CD4-positive, alpha-beta T cell treated with Interleukin-6 at 100 ng/mL for 8 hours (primary cell): ENCODE data around the gene FAT4.

Experiments used
- DNase-seq: peaks from one replicate; pipeline ENCODE4 v3.0.0-alpha.2; 2020; ENCODE audit warnings: mixed read lengths, low spot score

Gene FAT4

GRCh38 chr4:125316791-125317524 is 2.2 kb downstream of the FAT4 start:
- DNase-seq: no peak

DNA sequence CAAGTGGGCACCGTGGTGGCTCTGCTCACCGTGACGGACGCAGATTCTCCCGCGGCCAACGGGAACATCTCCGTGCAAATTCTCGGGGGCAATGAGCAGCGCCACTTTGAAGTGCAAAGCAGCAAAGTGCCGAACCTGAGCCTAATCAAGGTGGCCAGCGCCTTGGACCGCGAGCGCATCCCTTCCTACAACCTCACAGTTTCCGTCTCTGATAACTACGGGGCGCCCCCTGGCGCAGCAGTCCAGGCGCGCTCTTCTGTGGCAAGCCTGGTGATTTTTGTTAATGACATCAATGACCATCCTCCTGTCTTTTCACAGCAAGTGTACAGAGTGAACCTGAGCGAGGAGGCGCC is 2.7 kb downstream of the FAT4 start:
- no peak for DNase-seq

- no peak for DNase-seq
These were observed 4.6 kb downstream of the FAT4 start for GRCh38 chr4:125319311-125319710.

GRCh38 chr4:125321709-125322365 is 7.1 kb downstream of the FAT4 start:
- no peak for DNase-seq

GRCh38 chr4:125322366-125322730 is 7.6 kb downstream of the FAT4 start:
- DNase-seq: no peak

DNA sequence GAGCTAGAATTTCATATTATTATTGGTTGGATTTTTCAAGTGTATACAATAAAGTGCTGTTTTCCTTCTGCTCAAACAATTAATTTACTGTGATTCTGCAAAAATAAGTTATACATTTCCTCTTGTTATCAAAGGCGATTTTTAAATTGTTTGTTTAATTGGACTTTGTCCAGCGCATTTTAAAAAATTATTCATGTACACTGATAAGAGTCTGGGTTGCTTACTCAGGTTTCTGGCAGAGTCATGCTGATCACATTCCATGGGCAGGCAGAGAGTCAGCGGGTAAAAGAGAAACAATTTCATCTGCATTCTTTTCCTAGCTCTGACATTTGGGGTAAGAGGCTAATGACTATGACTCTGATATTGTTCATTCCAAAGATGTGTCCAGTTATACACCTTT is 8.9 kb downstream of the FAT4 start:
- no peak for DNase-seq

- no peak for DNase-seq
These were observed 11.0 kb downstream of the FAT4 start for GRCh38 chr4:125325733-125326132.

DNA sequence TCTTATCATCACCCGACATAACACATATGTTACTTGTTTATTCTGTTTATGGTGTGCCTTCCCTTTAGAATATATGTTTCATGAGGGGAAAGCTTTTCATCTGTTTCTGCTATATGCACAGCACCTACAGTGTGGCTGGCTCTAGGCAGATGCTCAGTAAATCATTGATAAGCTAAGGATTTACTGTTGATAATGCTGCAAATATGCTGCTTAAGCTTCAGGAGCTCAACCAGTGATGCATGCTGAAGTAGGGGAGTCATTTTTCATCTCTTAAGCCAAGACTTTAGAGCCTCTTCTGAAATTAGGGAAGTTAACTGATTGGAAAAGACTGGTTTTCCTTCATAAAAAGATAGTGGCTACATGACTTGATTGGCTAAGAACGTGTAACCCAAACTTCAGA is 16.4 kb downstream of the FAT4 start:
- DNase-seq: no peak

- no peak for DNase-seq
These were observed 20.2 kb downstream of the FAT4 start for GRCh38 chr4:125334926-125335325.

DNA sequence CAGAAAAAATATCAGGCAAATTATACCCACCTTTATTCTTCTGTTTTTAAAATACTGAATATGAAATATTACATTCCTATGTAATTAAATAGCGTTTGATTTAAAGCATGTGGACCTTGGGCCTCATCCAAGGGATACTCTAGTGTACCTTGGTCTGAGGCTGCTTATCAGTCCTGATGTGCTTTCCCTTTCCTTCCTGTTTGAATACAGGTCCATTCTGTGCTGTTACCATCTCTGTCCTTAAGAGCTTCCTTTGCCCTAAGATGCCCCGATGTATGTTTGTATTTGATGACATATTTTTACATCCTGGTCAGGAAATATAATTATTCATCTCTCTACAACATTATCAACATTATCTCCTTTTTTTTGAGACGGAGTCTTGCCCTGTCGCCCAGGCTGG is 24.1 kb downstream of the FAT4 start:
- DNase-seq: no peak

- no peak for DNase-seq
These were observed 29.4 kb downstream of the FAT4 start for GRCh38 chr4:125344198-125344597.

DNA sequence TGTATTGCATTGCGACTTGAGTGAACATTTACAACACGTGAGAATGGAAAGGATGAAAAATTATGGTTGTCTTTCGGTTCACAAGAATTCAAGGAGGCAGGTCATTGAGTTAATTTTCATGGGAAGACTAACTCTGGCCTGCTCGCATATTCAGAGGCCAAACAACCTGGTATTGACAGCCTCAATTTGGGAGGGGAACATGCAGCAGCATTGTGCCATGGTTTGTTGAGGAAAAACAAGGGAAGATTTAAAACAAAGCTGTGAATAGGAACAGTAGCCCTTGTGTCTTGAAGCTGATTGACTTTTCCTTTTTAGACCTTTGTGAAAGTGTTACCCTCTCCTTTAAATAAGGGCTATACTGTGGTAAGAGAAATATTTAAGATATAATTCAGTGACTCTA is 31.9 kb downstream of the FAT4 start:
- DNase-seq: no peak

- DNase-seq: no peak
These were observed 35.8 kb downstream of the FAT4 start for GRCh38 chr4:125350470-125351135.

DNA sequence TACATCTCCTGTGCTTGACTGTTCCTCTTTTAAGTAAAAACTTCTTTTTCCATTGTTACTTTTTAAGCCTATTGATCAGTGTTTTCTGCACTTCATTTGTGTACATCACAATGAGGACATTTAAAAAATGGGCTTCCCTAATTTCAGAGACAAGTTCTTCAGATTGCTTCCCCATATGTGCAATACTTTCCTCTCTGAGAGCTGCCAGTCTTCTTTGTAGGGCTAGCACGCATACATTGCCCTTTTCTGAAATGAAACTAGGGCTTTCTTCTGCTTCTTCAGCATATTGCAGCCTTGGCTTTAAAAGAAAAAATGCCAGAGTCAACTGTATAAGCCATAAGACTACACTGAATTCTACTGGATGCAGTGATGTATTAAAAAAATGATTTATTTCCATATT is 37.8 kb downstream of the FAT4 start:
- DNase-seq: no peak

- no peak for DNase-seq
These were observed 38.4 kb downstream of the FAT4 start for GRCh38 chr4:125353131-125353530.

DNA sequence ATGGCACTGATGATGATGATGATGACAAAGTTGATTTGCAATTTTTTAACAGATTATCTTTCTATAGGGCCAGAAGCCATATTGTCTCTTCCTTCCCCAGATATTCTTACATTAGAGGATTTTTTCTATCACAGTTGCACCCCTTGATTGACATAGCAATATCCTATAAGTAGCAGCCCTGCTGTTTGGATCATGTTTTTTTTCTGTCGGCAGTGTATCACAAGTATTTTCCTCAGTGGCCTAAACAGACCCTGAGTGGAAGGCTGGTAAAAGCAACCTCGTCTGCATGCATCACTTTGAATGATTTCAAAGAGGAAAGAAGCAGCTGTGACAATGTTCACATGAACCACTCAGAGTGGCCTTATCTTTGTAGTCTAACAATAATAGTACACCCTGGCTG is 41.0 kb downstream of the FAT4 start:
- DNase-seq: no peak

GRCh38 chr4:125357675-125358074 is 42.9 kb downstream of the FAT4 start:
- DNase-seq: no peak

- no peak for DNase-seq
These were observed 43.7 kb downstream of the FAT4 start for GRCh38 chr4:125358453-125358852.

DNA sequence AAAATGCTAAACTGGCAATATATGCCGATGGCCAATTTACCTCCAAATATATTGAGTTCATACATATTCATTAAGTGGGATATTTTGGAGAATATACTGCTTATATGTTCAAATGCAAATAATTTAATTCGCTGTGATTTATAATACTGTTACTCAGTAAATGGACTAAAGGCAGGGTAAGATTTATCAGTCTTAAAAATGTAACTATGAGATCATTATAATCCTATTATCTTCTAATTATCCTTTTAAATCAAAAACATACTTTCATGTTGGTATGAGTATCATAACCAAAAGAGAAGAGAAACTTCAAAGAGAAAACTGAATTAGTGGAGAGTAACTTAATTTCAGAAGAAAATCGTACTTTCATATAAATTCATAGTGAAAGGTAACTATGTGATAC is 44.6 kb downstream of the FAT4 start:
- DNase-seq: no peak

- DNase-seq: no peak
These were observed 45.3 kb downstream of the FAT4 start for GRCh38 chr4:125359960-125360634.

DNA sequence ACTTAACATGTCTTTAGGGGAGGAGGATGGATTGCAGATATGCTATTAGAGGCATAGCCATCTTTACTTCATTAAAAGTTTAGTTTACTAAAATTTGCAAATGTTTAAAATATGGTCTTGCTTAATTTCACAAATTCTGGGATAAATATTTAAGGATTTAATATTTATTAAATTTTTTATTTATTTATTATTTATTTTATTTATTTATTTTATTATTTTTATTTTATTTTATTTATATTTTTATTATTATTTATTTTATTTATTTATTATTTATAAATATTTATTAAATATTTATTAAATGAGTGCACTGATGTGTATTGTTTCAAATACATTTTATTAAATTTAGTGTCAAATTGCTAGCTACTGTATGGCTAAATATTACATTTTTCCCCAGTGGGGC is 46.0 kb downstream of the FAT4 start:
- DNase-seq: no peak
